HG03280 (cell line): ENCODE results near the gene PRSS56.

ENCODE experiments used
- ATAC-seq: cut with Tn5 transposase; IDR thresholded peaks from one replicate; pipeline ENCODE4 v1.9.1; 2021; ENCODE audit warnings: mild to moderate bottlenecking, moderate library complexity; ENCODE audit not compliant: unreplicated experiment

PRSS56 gene

DNA sequence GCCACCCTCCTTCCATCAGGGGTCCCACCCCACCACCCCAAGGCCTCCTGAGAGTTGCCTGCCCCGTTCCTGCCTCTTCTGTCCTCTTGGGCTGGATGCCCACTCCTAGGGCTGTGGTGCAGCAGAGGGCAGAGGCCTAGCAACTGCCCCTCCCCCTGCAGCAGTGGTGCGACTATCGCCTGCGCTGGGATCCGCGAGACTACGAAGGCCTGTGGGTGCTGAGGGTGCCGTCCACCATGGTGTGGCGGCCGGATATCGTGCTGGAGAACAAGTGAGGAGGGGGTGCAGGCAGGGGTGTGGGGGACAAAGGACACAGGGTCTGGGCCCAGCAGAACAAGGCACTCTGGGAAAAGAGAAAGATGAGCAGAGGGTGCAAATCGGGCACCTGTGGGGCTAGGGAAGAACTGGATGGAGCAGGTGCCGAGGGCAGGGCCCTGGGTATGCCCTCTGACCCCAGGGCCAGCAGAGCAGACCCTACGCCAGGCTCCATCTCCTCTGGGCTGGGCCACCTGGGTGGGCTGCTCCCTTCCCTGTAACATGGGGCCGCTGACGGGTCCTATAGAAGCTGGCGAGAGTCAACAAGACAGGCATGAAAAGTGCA lies 20.4 kb downstream of the PRSS56 start:
- no peak for ATAC-seq

GRCh38 chr2:232541195-232541960 lies 21.2 kb downstream of the PRSS56 start:
- ATAC-seq = no peak

GRCh38 chr2:232541961-232542714 lies 21.9 kb downstream of the PRSS56 start:
- no peak for ATAC-seq

DNA sequence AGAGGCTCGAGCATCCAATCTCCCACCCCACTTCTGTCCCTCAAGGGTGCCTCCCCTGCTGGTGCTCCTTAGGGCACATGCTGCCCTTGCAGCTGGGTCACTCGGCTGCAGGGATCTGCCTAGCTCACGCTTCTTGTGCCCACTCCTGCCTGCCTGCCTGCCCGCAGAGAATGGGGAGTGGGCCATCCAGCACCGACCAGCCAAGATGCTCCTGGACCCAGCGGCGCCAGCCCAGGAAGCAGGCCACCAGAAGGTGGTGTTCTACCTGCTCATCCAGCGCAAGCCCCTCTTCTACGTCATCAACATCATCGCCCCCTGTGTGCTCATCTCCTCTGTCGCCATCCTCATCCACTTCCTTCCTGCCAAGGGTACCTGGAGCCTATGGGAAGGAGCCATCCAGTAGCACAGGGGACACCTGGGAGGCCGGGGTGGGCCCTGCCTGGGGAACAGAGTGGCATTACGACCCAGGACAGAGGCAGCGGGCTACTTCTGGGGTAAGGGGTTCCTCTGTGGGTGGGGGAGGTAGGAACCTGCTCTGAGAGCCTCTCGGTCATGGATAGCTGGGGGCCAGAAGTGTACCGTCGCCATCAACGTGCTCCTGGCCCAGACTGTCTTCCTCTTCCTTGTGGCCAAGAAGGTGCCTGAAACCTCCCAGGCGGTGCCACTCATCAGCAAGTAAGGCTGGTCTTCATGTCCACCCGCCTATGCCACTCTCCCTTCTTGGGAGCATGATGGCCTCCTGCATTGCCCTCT lies 22.7 kb downstream of the PRSS56 start:
- no peak for ATAC-seq

DNA sequence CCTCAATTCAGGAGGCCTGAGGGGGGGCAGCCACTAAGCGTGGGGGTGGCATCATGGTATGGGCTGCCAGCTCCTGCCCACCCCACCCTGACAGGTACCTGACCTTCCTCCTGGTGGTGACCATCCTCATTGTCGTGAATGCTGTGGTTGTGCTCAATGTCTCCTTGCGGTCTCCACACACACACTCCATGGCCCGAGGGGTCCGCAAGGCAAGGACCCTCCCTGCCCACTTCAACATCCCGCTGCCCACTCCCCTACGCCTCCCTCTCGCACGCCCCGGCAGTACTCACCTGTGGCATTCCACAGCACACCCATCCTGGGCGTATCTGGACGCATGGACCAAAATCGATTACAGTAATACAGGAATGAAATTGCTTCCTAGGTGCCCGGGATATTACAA lies 23.3 kb downstream of the PRSS56 start:
- no peak for ATAC-seq

DNA sequence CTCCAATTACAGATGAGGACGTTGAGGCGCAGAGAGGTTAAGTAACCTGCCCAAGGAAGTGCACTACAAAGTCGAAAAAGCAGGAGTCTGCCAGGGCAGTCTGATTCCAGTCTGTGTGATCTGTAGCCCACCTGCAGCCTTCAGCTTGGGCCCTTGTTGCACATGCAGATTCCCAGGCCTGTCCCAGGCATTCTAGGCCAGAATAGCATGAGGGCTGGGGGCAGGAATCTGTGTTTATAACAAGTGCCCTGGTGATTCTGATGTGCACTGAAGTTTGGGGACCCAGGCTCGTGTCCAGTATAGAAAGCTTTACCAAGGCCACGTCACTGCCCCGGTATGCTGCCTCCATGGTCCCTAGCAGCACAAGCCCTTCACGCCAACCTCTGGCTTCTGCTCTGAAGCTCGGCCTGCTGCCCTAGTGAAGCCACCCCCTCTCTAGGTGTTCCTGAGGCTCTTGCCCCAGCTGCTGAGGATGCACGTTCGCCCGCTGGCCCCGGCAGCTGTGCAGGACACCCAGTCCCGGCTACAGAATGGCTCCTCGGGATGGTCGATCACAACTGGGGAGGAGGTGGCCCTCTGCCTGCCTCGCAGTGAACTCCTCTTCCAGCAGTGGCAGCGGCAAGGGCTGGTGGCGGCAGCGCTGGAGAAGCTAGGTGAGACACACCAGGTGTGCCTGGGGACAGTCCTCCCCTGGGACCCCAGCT lies 23.9 kb downstream of the PRSS56 start:
- ATAC-seq = no peak

GRCh38 chr2:232544674-232545073 lies 24.5 kb downstream of the PRSS56 start:
- no peak for ATAC-seq

DNA sequence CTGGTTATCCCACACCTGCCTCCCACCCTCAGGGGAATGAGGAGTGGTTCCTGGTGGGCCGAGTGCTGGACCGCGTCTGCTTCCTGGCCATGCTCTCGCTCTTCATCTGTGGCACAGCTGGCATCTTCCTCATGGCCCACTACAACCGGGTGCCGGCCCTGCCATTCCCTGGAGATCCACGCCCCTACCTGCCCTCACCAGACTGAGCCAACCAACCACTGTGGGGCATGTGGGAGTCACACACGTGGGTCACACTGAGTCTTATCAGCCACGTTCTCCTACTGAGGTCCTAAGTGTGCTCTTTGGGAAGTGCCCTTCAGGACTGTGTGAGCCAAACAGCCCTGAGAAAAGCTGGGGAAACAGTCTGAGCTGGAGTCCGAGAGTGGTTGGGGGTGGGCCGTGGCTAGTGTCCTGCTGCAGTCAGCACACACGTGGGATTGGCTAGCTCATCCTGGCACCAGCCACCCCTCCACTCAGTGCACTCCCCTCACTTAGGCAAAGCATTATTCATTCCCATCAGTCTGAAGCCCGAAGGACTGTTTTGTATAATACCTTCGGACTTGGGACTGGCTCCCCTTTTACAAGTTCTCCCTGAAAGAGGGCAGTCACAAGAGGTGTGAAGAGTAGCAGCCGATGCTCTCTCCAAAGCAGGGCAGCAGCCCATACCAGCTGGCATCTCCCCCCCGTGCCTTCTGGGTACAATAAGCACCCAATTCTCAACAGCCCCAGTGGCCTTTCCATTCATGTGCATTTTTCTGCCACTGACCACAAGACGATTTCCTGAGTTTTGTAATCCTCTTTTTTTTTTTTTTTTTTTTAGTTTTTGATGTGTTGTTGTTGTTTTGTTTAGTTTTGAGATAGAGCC lies 25.6 kb downstream of the PRSS56 start:
- ATAC-seq = no peak

- ATAC-seq = no peak
Measured at GRCh38 chr2:232547991-232548390, 27.8 kb downstream of the PRSS56 start.

DNA sequence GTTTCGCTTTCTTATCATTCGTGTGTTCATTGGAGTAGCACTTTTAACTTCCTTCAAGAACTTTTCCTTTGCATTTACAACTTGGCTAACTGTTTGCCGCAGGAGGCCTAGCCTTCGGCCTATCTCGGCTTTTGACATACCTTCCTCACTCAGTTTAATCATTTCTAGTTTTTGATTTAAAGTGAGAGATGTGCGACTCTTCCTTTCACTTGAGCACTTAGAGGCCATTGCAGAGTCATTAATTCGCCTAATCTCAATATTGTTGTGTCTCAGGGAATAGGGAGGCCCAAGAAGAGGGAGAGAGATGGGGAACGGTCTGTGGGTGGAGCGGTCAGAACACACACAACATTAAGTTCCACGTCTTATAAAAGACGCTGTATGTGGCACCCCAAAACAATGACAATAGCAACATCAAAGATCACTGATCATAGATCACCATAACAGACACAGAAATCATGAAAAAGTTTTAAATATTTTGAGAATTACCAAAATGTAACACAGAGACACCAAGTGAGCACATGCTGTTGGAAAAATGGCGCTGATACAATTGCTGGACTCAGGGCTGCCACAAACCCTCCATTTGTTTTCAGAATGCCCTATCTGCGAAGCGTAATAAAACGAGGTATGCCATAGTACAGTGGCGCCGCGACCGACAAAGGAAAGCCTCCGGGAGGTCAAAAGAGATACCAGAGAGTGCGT lies 29.6 kb downstream of the PRSS56 start:
- ATAC-seq = no peak

DNA sequence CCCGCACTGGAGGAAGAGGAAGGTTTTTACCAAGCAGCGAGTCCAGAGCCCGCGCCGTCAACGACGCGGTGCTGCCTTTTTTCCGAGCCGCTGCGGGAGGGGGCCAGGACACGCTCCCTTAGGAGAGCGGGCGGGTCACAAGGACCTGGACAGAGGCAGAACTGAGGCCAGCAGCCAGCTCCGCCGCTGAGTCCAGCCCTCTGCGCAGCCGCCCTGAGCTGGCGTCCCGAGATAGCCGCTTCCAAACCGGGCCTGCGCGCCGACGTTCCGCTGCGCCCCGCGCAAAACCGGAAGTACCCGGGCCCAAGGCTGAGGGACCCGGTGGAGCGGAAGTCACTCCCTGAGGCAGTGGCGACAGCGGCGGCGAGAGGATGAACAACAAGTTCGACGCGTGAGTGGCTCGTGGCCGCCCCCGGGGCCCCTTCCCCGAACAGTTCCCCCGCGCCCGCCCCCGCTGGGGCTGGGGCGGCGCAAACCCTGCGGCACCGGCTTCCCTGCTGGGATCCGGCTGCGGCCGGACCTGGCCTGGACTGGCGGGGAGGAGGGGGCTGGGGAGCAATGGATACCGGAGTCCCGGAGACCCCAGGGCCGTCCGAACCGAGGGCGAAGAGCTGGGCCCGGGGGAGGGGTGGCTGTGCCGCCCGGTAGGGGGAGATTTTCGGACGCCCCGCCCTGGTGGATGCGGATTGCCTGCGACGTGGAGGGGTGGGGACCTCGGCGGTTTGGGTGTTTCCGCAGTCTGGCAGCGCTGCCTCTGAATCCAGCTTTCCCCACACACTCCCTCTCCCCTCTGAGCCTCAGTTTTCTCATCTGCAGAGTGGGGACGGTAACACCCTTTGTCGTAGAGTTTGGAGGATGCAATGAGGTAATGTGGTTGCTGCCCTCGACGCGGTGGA lies 30.4 kb downstream of the PRSS56 start, which contains the start of the genes EIF4E2 and TIGD1:
EIF4E2 (plus strand) TSS at position 336 of the 896 bp plus-strand sequence; CDS start at position 372, 36 bp downstream.
TIGD1 (minus strand) TSS at position 204 of the 896 bp plus-strand sequence. CDS start 675 bp downstream, outside the sequence.
- peak; percentile 92 for ATAC-seq

- no peak for ATAC-seq
Measured at GRCh38 chr2:232551250-232551638, 31.1 kb downstream of the PRSS56 start.

DNA sequence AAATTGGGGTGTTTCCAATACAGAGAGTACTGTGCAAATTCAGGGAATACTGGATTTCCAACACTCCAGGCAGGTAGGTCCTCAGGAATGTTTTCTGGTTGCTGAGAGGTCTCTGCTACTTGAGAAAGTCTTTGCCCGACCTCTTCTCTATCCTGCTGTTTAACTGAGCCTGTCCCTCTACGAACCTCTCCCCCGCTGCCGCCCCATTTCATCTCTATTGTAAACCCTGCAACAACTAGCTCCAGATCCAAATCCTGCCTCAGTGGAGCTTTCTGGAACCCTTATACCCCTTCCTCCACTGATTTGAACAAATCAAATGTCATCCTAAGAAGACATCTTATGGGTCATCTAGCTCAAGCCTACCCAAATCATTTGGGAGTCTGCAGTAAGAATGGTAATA lies 31.6 kb downstream of the PRSS56 start:
- ATAC-seq = no peak

DNA sequence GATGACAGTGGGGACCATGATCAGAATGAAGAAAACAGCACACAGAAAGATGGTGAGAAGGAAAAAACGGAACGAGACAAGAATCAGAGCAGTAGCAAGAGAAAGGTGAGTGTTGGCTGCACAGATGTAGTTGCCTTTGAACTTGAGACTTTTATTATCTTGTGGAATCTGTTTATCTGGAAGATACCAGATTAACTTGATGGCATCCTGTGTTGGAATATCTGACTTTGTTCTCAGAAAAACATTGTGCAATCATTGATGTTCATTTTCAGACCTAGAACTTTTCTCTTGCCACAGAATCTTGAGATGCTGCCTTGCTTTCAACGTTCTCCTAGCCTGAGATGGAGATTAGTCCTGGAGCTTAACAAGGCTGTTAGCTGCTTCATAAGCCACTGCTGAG lies 36.2 kb downstream of the PRSS56 start:
- no peak for ATAC-seq

DNA sequence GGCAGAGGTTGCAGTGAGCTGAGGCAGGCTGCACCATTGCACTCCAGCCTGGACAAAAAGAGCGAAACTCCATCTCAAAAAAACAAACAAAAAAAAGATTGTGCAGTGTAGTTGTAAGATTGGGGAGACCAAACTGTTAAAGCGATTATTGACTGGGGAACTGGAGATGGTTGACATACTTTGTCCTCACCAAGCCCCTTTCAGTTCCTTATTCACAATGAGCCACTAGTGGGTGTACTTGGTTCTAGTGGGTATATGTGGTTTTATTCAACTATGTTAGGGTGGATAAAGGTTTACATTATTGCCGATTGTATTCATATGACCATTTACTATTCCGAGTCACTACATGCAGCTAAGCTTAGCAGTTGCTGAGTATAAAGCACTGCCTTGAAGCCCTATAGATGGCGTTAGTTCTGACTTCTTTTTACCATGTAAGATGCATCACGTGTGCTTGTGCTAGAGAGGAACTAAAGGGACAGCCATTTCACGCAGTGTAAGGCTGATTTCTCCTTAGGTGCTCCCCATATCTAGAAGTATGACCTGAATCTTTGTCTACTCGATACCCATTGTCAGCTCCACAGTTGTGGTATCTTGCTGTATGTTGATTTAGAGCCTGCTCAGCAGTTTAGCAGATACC lies 42.4 kb downstream of the PRSS56 start:
- no peak for ATAC-seq

DNA sequence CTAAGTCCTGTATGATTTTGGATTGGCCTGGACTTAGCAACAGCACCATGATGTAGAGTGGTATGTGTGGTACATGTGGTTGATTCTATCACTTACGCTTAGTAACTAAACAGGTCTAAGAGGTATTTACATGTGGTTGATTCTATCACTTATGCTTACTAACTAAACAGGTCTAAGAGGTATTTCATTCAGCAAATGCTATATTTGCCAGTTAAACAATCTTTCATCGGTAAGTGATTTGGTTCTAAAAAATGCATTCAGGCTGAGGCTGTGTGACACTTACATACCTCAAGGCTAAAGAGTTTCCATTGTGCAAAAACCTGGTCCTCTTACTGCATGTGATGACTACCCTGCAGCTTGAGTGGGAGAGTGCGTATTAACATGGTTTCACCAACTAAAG lies 43.4 kb downstream of the PRSS56 start:
- ATAC-seq = no peak

DNA sequence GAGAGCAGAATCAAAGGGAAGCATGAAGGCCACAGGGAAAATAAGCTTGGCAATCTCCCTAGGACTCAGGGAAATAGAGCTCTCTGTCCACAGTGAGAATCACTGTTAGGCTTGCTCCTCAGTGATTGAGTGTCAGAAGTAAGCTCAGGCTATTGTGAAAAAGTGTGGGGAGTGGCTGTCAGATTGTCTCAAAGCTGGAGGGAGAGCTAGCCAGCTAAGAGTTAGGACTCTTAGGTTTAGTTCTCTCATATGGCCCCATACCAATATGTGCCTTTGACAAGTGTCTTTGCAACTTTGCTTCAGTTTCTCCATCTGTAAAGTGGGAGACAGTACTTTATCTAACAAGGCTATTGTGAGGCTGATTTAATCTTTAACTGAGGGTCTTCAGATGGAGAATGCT lies 47.5 kb downstream of the PRSS56 start:
- ATAC-seq = no peak
